ENCODE data around the gene CENPM.

Gene CENPM

DNA sequence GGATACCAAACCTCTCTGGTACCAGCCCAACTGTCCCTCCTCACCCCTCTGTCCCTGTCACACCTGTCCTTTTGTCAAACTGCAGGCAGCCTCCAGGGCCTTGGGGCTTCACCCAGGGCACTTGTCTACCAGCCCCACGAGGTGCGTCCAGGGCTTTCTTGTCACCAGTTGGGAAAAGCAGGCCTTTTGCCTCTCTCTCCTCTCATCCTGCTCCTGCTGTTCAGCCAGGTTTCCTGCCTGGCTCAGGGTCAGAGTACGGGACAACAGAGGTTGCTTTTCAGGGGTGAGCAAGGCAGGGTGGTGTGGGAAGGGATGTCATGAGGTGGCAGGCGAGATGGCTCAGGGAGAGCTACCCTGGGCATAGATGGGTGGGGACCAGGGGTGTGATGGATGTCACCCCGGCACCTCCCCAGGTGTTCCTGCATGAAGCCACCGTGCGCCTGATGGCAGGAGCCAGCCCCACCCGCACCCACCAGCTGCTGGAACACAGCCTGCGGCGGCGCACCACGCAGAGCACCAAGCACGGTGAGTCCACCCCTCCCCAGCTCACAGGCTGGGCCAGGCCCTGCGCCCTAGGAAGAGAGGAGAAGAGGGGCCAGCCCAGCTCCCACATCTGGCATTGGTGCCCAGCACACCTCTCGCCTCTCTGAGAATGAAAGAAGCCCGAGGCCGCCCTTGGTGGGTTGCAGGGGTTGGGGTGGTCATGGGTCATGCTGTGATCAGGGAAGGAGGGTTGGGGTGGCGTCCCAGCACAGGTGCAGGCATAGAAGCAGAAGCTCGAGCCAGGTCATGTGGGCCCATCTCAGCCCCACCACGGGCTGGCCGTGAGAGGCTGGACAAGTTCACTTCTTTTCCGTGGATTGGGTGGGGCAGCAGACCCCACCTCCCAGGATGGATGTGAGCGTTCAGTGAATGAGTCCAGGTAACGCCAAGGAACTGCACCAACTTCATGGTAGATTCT lies 42.2 kb downstream of the CENPM start:
- peaks cover 16% of the 10 kb centered on the region for H3K4me1 Mint-ChIP-seq
- H3K27ac Mint-ChIP-seq, result no peak overlapping the region
- no peaks in the 10 kb centered on the region for H3K9me3 Mint-ChIP-seq
- H3K4me3 Mint-ChIP-seq, result no peak overlapping the region
- H3K27me3 Mint-ChIP-seq, result peaks cover 2% of the 10 kb centered on the region
- H3K36me3 Mint-ChIP-seq, result peaks cover 8% of the 10 kb centered on the region

DNA sequence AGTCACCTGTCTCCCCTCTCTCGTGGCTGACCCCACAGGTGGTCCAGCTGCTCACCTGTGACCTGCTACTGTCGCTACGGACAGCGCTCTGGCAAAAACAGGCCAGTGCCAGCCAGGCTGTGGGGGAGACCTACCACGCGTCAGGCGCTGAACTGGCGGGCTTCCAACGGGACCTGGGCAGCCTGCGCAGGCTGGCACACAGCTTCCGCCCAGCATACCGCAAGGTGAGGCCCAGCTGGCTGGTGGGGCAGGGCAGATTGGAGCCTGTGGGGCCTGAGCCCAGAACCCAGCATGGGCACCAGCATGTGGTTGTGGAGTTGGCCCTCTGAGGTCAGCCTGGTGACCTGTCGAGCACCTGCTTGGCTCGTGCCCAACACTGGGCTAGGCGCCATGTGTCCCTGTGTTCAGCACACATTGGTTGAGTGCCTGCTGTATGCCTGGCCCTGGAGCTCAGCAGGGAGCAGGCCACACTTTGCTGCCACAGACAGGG lies 44.0 kb downstream of the CENPM start:
- peaks cover 8% of the 10 kb centered on the region for H3K36me3 Mint-ChIP-seq

DNA sequence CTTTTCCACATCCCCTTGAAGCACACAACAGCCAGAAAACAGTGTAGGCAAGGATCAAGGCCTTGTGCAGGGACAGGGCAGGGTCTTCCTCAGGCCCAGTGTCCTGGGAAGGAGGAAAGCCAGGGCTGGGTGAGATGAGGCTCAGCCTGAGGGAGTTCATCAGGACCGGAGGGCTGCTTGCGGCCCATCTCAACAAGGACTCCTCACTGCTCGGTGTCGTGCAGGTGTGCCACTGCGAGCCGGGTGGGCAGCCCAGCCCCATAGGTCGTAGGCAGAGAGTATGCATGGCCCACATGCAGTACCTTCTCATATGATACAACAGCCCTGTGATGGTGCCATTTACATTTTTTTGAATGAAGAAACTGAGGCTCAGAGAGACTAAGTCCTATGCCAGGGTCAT lies 44.9 kb downstream of the CENPM start:
- peaks cover 8% of the 10 kb centered on the region for H3K36me3 Mint-ChIP-seq
- H3K4me3 Mint-ChIP-seq, result no peak overlapping the region
- no peak overlapping the region for H3K27ac Mint-ChIP-seq
- H3K4me1 Mint-ChIP-seq, result no peaks in the 10 kb centered on the region
- H3K9me3 Mint-ChIP-seq, result no peaks in the 10 kb centered on the region
- no peaks in the 10 kb centered on the region for H3K27me3 Mint-ChIP-seq

More for the DNA sequence above, 44.0 kb downstream of the CENPM start:
- Mint-ChIP-seq H3K27ac (no peak overlapping the region), H3K4me3 (no peak overlapping the region), H3K9me3 (no peaks in the 10 kb centered on the region), H3K4me1 (peaks cover 4% of the 10 kb centered on the region), H3K27me3 (no peaks in the 10 kb centered on the region)

DNA sequence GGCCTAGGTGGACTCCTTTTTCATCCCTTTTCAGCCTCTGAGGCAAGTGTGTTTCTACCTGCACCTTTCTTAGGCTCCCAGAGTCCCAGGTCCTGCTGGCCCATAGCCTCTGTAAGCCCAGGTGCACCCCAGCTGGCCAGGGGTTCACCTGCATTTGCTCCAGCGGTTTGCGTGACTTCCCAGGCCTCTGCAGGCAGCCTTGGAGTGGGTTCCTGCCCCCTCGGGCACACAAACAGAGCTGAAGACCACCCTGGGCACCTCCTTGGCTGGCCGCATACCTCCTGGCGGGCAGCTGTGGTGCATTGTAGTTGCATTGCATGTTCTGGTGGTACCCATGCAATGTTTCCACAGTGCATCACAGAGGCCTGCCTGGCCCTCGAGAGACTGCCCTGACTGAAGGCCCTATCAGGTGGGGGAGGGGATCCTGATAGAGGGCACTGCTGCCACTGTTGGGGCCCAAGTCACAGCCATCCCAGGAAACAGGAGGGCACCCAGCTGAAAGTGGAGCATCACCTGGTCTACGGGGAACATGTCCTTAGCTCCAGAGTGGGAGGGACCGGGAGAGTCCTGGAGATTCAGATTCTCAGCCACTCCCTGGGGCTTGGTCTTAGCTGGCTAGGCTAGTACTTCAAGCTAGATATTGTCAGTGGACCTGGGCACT lies 46.2 kb downstream of the CENPM start:
- Mint-ChIP-seq H3K27ac (no peak overlapping the region), H3K36me3 (peaks cover 7% of the 10 kb centered on the region), H3K27me3 (no peaks in the 10 kb centered on the region), H3K9me3 (no peaks in the 10 kb centered on the region), H3K4me1 (no peaks in the 10 kb centered on the region), H3K4me3 (no peak overlapping the region)

DNA sequence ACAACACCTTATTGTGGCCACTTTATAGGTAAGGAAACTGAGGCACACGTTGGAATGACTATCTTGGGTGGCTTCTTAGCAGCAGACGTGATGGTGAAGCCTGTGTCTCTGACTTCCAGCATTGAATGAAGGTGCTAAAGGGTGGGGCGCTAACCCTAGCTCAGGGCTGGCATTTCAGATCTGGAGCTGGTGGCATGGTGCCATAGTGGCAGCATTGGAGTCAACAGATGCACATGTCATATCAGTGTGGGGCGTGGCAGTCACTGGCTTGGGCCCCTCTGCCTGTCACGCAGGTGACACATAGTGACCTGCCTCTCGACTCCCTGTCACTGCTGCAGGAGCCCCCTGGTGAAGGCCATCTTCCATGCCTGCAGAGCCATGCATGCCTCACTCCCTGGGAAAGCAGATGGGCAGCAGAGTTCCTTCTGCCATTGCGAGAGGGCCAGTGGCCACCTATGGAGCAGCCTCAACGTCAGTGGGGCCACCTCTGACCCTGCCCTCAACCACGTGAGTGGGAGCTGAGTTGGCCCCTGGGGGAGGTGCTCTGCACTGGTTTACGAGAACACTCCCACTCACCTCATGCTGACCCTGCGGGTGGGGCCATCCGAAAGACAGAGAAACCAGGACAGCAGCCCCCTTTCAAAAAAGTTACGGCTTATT lies 46.8 kb downstream of the CENPM start:
- peaks cover 5% of the 10 kb centered on the region for H3K36me3 Mint-ChIP-seq
- no peaks in the 10 kb centered on the region for H3K27me3 Mint-ChIP-seq
- no peaks in the 10 kb centered on the region for H3K4me1 Mint-ChIP-seq
- H3K4me3 Mint-ChIP-seq, result no peak overlapping the region
- no peaks in the 10 kb centered on the region for H3K9me3 Mint-ChIP-seq
- H3K27ac Mint-ChIP-seq, result no peak overlapping the region

DNA sequence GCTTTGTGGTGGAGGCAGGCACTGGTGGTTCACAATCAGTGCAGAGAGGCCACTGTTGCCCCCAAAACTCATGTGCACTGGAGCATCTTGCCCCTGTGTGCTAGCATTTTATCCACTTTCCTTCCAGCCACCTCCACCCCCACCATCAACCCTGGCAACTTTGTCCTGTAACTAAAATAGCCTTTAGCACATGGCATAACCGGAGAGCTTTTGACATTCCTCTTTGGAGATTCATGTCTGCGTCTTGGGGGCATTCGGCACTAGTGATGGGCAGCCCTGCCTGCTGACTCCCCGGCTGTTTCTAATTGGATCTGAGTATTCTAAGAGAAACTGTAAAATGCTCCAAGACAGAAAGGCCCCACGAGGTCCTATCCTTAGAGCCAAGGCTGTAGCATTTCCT lies 47.8 kb downstream of the CENPM start:
- Mint-ChIP-seq H3K27me3 (no peaks in the 10 kb centered on the region), H3K27ac (no peak overlapping the region), H3K4me1 (no peaks in the 10 kb centered on the region), H3K36me3 (peaks cover 3% of the 10 kb centered on the region), H3K4me3 (no peak overlapping the region), H3K9me3 (no peaks in the 10 kb centered on the region)

DNA sequence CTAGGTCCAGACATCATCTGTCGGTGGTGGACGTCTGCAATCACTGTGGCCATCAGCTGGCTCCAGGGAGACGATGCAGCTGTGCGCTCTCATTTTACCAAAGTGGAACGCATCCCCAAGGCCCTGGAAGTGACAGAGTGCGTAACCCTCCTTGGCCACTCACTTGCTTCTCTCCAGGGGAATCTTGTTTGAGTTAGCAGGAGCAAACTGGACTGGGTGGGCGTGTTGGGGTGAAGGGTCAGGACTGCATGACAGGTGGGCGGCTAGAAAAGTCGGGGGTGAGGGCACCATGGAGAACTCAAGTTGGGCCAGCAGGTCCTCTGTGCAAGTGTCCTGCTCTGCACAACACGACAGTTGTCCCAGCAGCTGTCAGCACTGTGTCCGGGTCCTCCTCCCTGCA lies 48.3 kb downstream of the CENPM start:
- H3K4me3 Mint-ChIP-seq, result no peak overlapping the region
- no peaks in the 10 kb centered on the region for H3K27me3 Mint-ChIP-seq
- H3K27ac Mint-ChIP-seq, result no peak overlapping the region
- no peaks in the 10 kb centered on the region for H3K4me1 Mint-ChIP-seq
- no peaks in the 10 kb centered on the region for H3K9me3 Mint-ChIP-seq
- peaks cover 3% of the 10 kb centered on the region for H3K36me3 Mint-ChIP-seq

DNA sequence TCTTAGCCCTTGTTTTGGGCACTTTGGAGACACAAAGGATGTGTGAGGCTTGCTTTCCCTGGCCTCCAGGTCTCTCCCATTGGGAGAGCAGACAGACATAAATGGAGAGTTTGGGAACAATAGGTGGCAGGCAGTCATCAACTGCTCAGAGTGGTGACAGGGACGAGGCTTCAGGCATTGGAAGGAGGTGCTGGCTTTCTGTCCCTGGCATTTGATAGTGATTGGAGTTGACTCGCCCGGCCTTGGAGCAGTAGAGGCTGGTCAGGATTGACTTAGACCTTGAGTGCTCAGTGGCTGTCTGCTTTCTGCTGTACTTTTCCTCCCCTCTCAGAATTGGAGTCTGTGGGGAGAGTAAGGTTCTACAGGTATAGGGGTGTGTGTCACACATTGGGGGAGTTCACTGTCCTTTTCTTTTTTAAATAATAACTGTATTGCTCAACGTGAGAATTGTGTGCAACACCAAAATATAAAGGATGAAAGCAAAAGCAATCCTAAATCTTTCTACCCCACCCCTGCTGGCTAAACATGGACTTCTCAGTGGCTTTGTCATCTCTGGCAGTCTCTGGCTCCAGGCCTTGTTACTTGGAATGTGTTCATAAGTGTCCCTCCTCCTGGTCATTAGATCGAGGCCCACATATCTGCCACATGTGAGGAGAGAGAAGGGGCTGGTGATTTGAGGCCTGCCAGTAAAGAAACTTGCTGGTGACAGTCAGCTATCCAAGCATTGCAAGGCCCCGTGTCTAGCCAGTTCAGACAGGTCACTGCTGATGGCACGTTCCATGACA lies 53.2 kb downstream of the CENPM start:
- H3K36me3 Mint-ChIP-seq, result peaks cover 7% of the 10 kb centered on the region
- H3K4me1 Mint-ChIP-seq, result no peaks in the 10 kb centered on the region
- H3K27ac Mint-ChIP-seq, result no peak overlapping the region
- H3K27me3 Mint-ChIP-seq, result no peaks in the 10 kb centered on the region
- H3K9me3 Mint-ChIP-seq, result no peaks in the 10 kb centered on the region
- H3K4me3 Mint-ChIP-seq, result no peak overlapping the region

DNA sequence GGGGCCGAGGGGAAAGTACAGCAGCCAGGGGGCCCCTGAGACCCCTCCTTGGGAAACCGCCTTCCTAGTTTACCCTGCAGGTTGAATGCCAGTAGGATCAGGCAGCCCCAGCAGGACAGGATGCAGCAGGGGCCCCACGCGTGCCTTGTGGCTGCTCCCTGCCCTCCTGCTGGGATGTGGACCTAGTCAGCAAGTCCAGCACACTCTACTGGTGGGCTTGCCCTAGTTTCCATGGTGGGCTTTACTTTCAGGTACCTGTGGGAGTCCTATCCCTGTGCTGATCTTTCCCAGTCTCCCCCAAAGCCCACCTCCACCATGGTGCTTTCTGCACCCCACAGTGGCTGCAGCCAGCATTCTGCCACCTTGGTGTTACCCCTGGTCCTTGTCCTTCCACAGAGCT lies 54.2 kb downstream of the CENPM start:
- H3K4me3 Mint-ChIP-seq, result no peak overlapping the region
- H3K27me3 Mint-ChIP-seq, result no peaks in the 10 kb centered on the region
- peaks cover 11% of the 10 kb centered on the region for H3K36me3 Mint-ChIP-seq
- H3K9me3 Mint-ChIP-seq, result no peaks in the 10 kb centered on the region
- H3K27ac Mint-ChIP-seq, result no peak overlapping the region
- H3K4me1 Mint-ChIP-seq, result no peaks in the 10 kb centered on the region

DNA sequence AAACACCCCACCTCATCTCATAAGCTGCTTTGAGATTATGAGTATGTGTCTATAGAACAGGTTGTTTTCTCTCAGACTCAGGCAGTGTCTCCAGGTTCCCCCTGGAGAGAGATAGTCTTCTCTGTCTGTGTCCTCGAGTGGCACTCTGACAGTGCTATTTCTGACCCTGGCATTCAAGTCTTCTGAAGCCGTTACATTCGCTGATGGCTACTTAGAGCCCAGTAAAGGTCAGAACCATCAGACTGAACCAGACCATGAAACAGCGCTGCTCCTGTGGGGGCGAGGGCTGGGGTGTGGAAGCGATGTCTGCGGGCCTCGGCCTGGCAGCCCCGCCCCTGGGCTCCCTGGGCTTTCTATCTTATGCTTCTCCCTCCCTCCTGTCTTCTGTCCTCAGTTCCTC lies 55.5 kb downstream of the CENPM start:
- H3K27ac Mint-ChIP-seq, result no peak overlapping the region
- no peak overlapping the region for H3K4me3 Mint-ChIP-seq
- no peaks in the 10 kb centered on the region for H3K9me3 Mint-ChIP-seq
- no peaks in the 10 kb centered on the region for H3K27me3 Mint-ChIP-seq
- peaks cover 16% of the 10 kb centered on the region for H3K36me3 Mint-ChIP-seq
- no peaks in the 10 kb centered on the region for H3K4me1 Mint-ChIP-seq

All from activated naive CD4-positive, alpha-beta T cell treated with anti-CD3 and anti-CD28 coated beads, Interleukin-2, amount 50 U/mL, for 24 hours (primary cell).